ENCODE measurements around the gene BCAM.

DNA sequence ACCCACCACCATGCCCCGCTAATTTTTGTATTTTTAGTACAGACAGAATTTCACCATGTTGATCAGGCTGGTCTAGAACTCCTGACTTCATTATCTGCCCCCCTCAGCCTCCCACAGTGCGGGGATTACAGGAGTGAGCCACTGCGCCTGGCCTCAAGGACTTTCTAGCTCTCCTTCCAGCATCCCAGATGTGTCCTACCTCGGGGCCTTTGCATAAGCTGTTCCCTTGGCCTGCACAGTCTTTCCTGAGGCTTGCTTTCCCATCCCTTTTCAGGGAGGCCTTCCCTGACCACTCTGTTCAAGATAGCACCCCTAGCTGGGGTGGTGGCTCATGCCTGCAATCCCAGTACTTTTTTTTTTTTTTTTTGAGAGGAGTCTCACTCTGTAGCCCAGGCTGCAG, 14.3 kb upstream of the BCAM start:
- TF ChIP-seq, protein P1, sequence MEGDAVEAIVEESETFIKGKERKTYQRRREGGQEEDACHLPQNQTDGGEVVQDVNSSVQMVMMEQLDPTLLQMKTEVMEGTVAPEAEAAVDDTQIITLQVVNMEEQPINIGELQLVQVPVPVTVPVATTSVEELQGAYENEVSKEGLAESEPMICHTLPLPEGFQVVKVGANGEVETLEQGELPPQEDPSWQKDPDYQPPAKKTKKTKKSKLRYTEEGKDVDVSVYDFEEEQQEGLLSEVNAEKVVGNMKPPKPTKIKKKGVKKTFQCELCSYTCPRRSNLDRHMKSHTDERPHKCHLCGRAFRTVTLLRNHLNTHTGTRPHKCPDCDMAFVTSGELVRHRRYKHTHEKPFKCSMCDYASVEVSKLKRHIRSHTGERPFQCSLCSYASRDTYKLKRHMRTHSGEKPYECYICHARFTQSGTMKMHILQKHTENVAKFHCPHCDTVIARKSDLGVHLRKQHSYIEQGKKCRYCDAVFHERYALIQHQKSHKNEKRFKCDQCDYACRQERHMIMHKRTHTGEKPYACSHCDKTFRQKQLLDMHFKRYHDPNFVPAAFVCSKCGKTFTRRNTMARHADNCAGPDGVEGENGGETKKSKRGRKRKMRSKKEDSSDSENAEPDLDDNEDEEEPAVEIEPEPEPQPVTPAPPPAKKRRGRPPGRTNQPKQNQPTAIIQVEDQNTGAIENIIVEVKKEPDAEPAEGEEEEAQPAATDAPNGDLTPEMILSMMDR (IDR thresholded peaks at IDR 0.05; ENCODE audit: low read depth, low read length): no peak
- TF ChIP-seq EZH2phosphoT487 (IDR thresholded peaks at IDR 0.05; ENCODE audit: low read depth): no peak

All from OCI-LY3 (cell line).